DOHH2 (cell line): ENCODE data around the gene SGCD.

Experiments used
- H3F3A ChIP-seq: fragments of 200-600 bp; sonication (generic), shearing (Covaris generic); 2 replicates; pipeline ENCODE4 v1.6.0; 2016; ENCODE audit warnings: antibody characterized with exemption, mild to moderate bottlenecking; ENCODE audit not compliant: control insufficient read depth, insufficient read depth
- H3K27ac ChIP-seq: fragments of 200-600 bp; sonication (generic); 2 replicates; pipeline ENCODE4 v1.5.1; 2014; ENCODE audit warnings: low read depth, mild to moderate bottlenecking, low read length, moderate library complexity
- H3K27me3 ChIP-seq: fragments of 200-600 bp; sonication (generic); 2 replicates; pipeline ENCODE4 v1.6.1; 2014; ENCODE audit warnings: mild to moderate bottlenecking, low read length, mixed read lengths; ENCODE audit not compliant: control insufficient read depth
- H3K36me3 ChIP-seq: fragments of 200-600 bp; sonication (generic); 2 replicates; pipeline ENCODE4 v1.6.1; 2014; ENCODE audit warnings: mild to moderate bottlenecking, low read length, moderate library complexity, mixed read lengths; ENCODE audit not compliant: control insufficient read depth
- H3K4me1 ChIP-seq: fragments of 200-600 bp; sonication (generic); 2 replicates; pipeline ENCODE4 v1.6.1; 2014; ENCODE audit warnings: mild to moderate bottlenecking, low read length, mixed read lengths; ENCODE audit not compliant: control insufficient read depth
- H3K4me2 ChIP-seq: fragments of 200-600 bp; sonication (generic); 2 replicates; pipeline ENCODE4 v1.6.0; 2014; ENCODE audit warnings: mild to moderate bottlenecking, low read length, moderate library complexity
- H3K4me3 ChIP-seq: fragments of 200-600 bp; sonication (generic); 2 replicates; pipeline ENCODE4 v1.5.1; 2014; ENCODE audit warnings: mild to moderate bottlenecking, low read length, mixed read lengths
- H3K79me2 ChIP-seq: fragments of 200-600 bp; sonication (generic); 2 replicates; pipeline ENCODE4 v1.6.1; 2014; ENCODE audit warnings: mild to moderate bottlenecking, low read length, mixed read lengths; ENCODE audit not compliant: control insufficient read depth
- H3K9me2 ChIP-seq: fragments of 200-600 bp; sonication (generic); replicated peaks from 2 replicates; pipeline ENCODE4 v1.6.1; 2014; ENCODE audit warnings: mild to moderate bottlenecking, low read length, mixed read lengths; ENCODE audit not compliant: control insufficient read depth
- H3K9me3 ChIP-seq: fragments of 200-600 bp; sonication (generic); 2 replicates; pipeline ENCODE4 v1.6.1; 2014; ENCODE audit warnings: antibody characterized with exemption, low read length, mixed read lengths; ENCODE audit not compliant: control insufficient read depth, insufficient read depth
- H4K20me1 ChIP-seq: fragments of 200-600 bp; sonication (generic); 2 replicates; pipeline ENCODE4 v1.6.0; 2014; ENCODE audit warnings: low read depth, mild to moderate bottlenecking, antibody characterized with exemption, low read length, moderate library complexity; ENCODE audit not compliant: control insufficient read depth, insufficient read depth
- EZH2phosphoT487 ChIP-seq: fragments of 200-600 bp; sonication (generic); IDR thresholded peaks from 2 replicates; pipeline ENCODE4 v1.6.1; 2017; ENCODE audit warnings: borderline replicate concordance, mild to moderate bottlenecking, antibody characterized with exemption, low read length, moderate library complexity, mixed read lengths
- TF ChIP-seq, protein P1 (sequence below): fragments of 200-600 bp; sonication (generic); IDR thresholded peaks from one replicate; pipeline ENCODE4 v1.5.1; 2014; ENCODE audit warnings: antibody characterized with exemption, mild to moderate bottlenecking, low read depth, low read length; ENCODE audit not compliant: poor library complexity, severe bottlenecking

The SGCD gene

DNA sequence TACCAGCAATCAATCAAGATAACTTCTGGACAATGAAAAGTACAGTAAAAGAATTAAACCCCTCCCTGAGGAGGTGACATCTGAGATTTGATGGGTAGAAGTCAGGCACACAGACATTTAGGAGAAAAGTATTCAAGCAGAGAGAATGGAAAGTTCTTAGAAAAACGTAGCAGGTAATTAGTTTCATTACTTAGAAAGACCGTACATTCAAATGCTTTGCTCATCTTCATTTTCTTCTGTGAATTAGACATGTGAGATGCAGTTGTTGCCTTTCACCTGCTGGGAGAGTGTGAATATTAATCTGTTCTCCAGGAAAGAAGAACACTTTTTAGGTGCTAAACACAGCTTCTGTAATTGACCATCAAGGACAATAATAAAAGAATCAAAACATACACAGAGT, 451.8 kb downstream of the SGCD start:
- Histone ChIP-seq H3K9me2 (no peaks in the 10 kb centered on the region), H3K9me3 (no peaks in the 10 kb centered on the region), H3K4me2 (no peak overlapping the region), H3F3A (no peaks in the 10 kb centered on the region), H4K20me1 (no peaks in the 10 kb centered on the region), H3K27ac (no peak overlapping the region), H3K4me3 (no peak overlapping the region), H3K79me2 (no peaks in the 10 kb centered on the region), H3K36me3 (no peaks in the 10 kb centered on the region), H3K27me3 (no peaks in the 10 kb centered on the region), H3K4me1 (no peaks in the 10 kb centered on the region)
- no peak for TF ChIP-seq EZH2phosphoT487
- TF ChIP-seq, protein P1, sequence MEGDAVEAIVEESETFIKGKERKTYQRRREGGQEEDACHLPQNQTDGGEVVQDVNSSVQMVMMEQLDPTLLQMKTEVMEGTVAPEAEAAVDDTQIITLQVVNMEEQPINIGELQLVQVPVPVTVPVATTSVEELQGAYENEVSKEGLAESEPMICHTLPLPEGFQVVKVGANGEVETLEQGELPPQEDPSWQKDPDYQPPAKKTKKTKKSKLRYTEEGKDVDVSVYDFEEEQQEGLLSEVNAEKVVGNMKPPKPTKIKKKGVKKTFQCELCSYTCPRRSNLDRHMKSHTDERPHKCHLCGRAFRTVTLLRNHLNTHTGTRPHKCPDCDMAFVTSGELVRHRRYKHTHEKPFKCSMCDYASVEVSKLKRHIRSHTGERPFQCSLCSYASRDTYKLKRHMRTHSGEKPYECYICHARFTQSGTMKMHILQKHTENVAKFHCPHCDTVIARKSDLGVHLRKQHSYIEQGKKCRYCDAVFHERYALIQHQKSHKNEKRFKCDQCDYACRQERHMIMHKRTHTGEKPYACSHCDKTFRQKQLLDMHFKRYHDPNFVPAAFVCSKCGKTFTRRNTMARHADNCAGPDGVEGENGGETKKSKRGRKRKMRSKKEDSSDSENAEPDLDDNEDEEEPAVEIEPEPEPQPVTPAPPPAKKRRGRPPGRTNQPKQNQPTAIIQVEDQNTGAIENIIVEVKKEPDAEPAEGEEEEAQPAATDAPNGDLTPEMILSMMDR = no peak

DNA sequence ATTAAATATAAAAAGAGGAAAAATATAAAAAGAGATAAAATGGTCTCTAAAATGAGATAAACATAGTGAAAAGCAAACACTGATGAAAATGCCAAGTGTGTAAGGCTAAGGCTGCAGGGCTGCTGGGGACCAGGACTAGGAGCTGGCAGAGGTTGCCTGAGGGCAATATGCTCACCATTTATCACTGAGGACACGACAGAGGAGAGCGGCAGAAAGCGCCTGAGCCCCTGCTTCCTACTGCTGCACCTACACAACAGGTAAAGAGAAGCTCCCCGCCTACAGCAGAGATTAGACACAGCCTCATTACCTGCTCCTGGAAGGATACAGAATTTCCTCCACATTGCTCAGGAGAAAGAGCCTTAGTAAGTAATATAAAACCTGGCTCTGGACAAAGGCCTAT, 452.5 kb downstream of the SGCD start:
- Histone ChIP-seq H3K4me1 (no peaks in the 10 kb centered on the region), H3F3A (no peaks in the 10 kb centered on the region), H4K20me1 (no peaks in the 10 kb centered on the region), H3K4me3 (no peak overlapping the region), H3K79me2 (no peaks in the 10 kb centered on the region), H3K4me2 (no peak overlapping the region), H3K27me3 (no peaks in the 10 kb centered on the region), H3K27ac (no peak overlapping the region), H3K9me3 (no peaks in the 10 kb centered on the region), H3K36me3 (no peaks in the 10 kb centered on the region), H3K9me2 (no peaks in the 10 kb centered on the region)
- no peak for TF ChIP-seq EZH2phosphoT487
- TF ChIP-seq, protein P1 = no peak

DNA sequence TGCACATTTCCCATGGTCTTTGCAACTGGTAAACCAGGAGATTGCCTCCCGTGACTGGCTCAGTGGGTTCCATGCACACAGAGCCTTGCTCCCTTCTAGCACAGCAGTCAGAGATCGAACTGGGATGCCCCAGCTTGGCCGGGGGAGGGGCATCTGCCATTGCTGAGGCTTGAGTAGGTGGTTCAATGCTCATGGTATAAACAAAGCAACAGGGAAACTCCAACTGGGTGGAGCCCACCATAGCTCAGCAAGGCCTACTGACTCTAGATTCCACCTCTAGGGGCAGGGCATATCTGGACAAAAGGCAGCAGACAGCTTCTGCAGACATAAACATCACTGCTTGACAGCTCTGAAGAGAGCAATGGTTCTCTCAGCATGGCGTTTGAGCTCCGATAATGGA, 456.1 kb downstream of the SGCD start:
- Histone ChIP-seq H3K4me3 (no peak overlapping the region), H3K27ac (no peak overlapping the region), H3K9me3 (no peaks in the 10 kb centered on the region), H3K4me1 (no peaks in the 10 kb centered on the region), H3K4me2 (no peak overlapping the region), H3K79me2 (no peaks in the 10 kb centered on the region), H4K20me1 (no peaks in the 10 kb centered on the region), H3K36me3 (no peaks in the 10 kb centered on the region), H3F3A (no peaks in the 10 kb centered on the region), H3K27me3 (no peaks in the 10 kb centered on the region), H3K9me2 (no peaks in the 10 kb centered on the region)
- TF ChIP-seq EZH2phosphoT487 = no peak
- TF ChIP-seq, protein P1 = no peak

DNA sequence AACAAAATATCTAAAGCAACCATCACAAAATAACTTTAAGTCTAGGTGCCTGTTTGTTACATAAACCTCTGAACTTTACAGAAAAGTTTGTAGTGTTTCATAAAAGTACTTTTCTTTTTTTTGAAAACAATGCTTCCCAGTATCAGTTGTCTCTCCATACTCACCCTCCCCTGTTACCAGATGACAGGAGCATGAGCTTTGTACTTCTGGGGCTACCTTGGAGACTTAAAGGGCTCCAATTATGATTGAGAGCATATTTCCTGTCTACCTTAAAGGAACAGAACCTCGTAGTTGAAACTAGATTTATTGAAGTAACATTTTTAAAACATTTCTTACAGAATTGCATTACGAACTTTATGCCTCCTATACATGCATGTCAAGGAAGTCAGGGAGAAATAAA, 467.7 kb downstream of the SGCD start:
- Histone ChIP-seq H3F3A (no peaks in the 10 kb centered on the region), H3K79me2 (no peaks in the 10 kb centered on the region), H4K20me1 (no peaks in the 10 kb centered on the region), H3K27ac (no peak overlapping the region), H3K4me3 (no peak overlapping the region), H3K27me3 (no peaks in the 10 kb centered on the region), H3K4me2 (no peak overlapping the region), H3K9me2 (no peaks in the 10 kb centered on the region), H3K36me3 (no peaks in the 10 kb centered on the region), H3K4me1 (no peaks in the 10 kb centered on the region), H3K9me3 (no peaks in the 10 kb centered on the region)
- no peak for TF ChIP-seq EZH2phosphoT487
- TF ChIP-seq, protein P1 = no peak
